Osteoblast (primary cell): ENCODE data around the gene ABHD11. TPM values are rescaled to one million over a fixed set of nuclear protein-coding genes. Genes with fewer than 3 reads are reported as not detected.

Source experiments
- DNase-seq: peaks from one replicate; pipeline ENCODE4 v3.0.0; 2011; ENCODE audit warnings: low spot score, mixed read lengths; ENCODE audit not compliant: insufficient read length; ENCODE audit errors: missing footprints
- H2AFZ ChIP-seq: 2 replicates; pipeline ENCODE4 v1.6.0; 2011; ENCODE audit warnings: mild to moderate bottlenecking, low read length
- H3K27ac ChIP-seq: 2 replicates; pipeline ENCODE4 v1.5.1; 2011; ENCODE audit warnings: mild to moderate bottlenecking, low read depth, low read length, moderate library complexity
- H3K27me3 ChIP-seq: 2 replicates; pipeline ENCODE4 v1.6.0; 2012; ENCODE audit warnings: mild to moderate bottlenecking, control low read depth, inconsistent platforms, low read length, moderate library complexity; ENCODE audit not compliant: insufficient read depth
- H3K36me3 ChIP-seq: 2 replicates; pipeline ENCODE4 v1.5.1; 2011; ENCODE audit warnings: mild to moderate bottlenecking, low read length, control low read depth, moderate library complexity; ENCODE audit not compliant: insufficient read depth
- H3K4me1 ChIP-seq: 2 replicates; pipeline ENCODE4 v1.5.1; 2011; ENCODE audit warnings: mild to moderate bottlenecking, low read length, control low read depth, moderate library complexity; ENCODE audit not compliant: insufficient read depth
- H3K4me2 ChIP-seq: 2 replicates; pipeline ENCODE4 v1.6.0; 2011; ENCODE audit warnings: mild to moderate bottlenecking, low read length; ENCODE audit not compliant: insufficient read depth
- H3K4me3 ChIP-seq: fragments of 200-600 bp; sonication (generic); 3 replicates; pipeline ENCODE4 v1.5.1; 2012; ENCODE audit warnings: mild to moderate bottlenecking, low read length, inconsistent platforms; ENCODE audit not compliant: insufficient read depth
- H3K79me2 ChIP-seq: 2 replicates; pipeline ENCODE4 v1.6.0; 2012; ENCODE audit warnings: mild to moderate bottlenecking, low read length, control low read depth, inconsistent platforms; ENCODE audit not compliant: insufficient read depth
- H3K9me3 ChIP-seq: 2 replicates; pipeline ENCODE4 v1.5.1; 2011; ENCODE audit warnings: low read depth, low read length, control low read depth
- H4K20me1 ChIP-seq: 2 replicates; pipeline ENCODE4 v1.6.0; 2012; ENCODE audit warnings: mild to moderate bottlenecking, low read length, control low read depth; ENCODE audit not compliant: insufficient read depth
- CTCF ChIP-seq: IDR thresholded peaks from 2 replicates; pipeline ENCODE4 v1.5.1; 2011; ENCODE audit warnings: mild to moderate bottlenecking, low read depth, low read length, moderate library complexity; ENCODE audit errors: extremely low read depth
- total RNA-seq: library from RNA; depleted of rRNA; stranded (reverse); fragments of >200 nt; gene quantifications from 2 replicates; pipeline ENCODE4 v1.2.3, GENCODE V29; 2012

ABHD11 gene
- total RNA-seq, 1 donor, result 8.7 TPM

- peaks cover 42% of the 10 kb centered on the region for H3K79me2 ChIP-seq
- H3K4me2 ChIP-seq, result peak overlapping the region; percentile 52
- H3K27ac ChIP-seq, result no peak overlapping the region
- H3K36me3 ChIP-seq, result no peaks in the 10 kb centered on the region
- no peak for TF ChIP-seq CTCF
- H3K9me3 ChIP-seq, result no peaks in the 10 kb centered on the region
- H4K20me1 ChIP-seq, result peaks cover 30% of the 10 kb centered on the region
- no peak for DNase-seq
- no peak overlapping the region for H2AFZ ChIP-seq
- no peaks in the 10 kb centered on the region for H3K27me3 ChIP-seq
- peaks cover 33% of the 10 kb centered on the region for H3K4me1 ChIP-seq
- peak overlapping the region; percentile 54 for H3K4me3 ChIP-seq
Observed at GRCh38 chr7:73719806-73720169, 18.8 kb downstream of the ABHD11 start.

- H3K4me1 ChIP-seq, result peaks cover 33% of the 10 kb centered on the region
- no peak within 1 kb of the TSS for H2AFZ ChIP-seq
Observed at GRCh38 chr7:73718905-73719805, 19.4 kb downstream of the ABHD11 start, which contains the start of gene STX1A. Gene STX1A, minus strand, starts transcription at chr7:73719669. Its CDS starts 38 bp downstream, at chr7:73719631.

GRCh38 chr7:73718438-73718881, 20.1 kb downstream of the ABHD11 start:
- H3K27me3 ChIP-seq, result no peaks in the 10 kb centered on the region
- DNase-seq, result no peak
- peak overlapping the region; percentile 82 for H3K4me2 ChIP-seq
- H3K4me3 ChIP-seq, result peak overlapping the region; percentile 95
- peaks cover 33% of the 10 kb centered on the region for H3K4me1 ChIP-seq
- no peaks in the 10 kb centered on the region for H3K9me3 ChIP-seq
- TF ChIP-seq CTCF, result no peak
- peaks cover 55% of the 10 kb centered on the region for H3K79me2 ChIP-seq
- peaks cover 1% of the 10 kb centered on the region for H3K36me3 ChIP-seq
- peaks cover 37% of the 10 kb centered on the region for H4K20me1 ChIP-seq
- H3K27ac ChIP-seq, result peak overlapping the region; percentile 95
- H2AFZ ChIP-seq, result no peak overlapping the region

More at GRCh38 chr7:73718905-73719805, 19.4 kb downstream of the ABHD11 start, which contains the start of gene STX1A:
- peak; percentile 99 for DNase-seq
- no peaks in the 10 kb centered on the region for H3K36me3 ChIP-seq
- peaks cover 33% of the 10 kb centered on the region for H4K20me1 ChIP-seq
- peaks cover 48% of the 10 kb centered on the region for H3K79me2 ChIP-seq
- H3K4me3 ChIP-seq, result peak within 1 kb of the TSS; percentile 95
- H3K9me3 ChIP-seq, result no peaks in the 10 kb centered on the region
- TF ChIP-seq CTCF, result no peak
- H3K4me2 ChIP-seq, result peak within 1 kb of the TSS; percentile 82
- H3K27me3 ChIP-seq, result no peaks in the 10 kb centered on the region
- H3K27ac ChIP-seq, result peak within 1 kb of the TSS; percentile 95

- Histone ChIP-seq H3K4me1 (peaks cover 33% of the 10 kb centered on the region), H3K9me3 (no peaks in the 10 kb centered on the region), H3K36me3 (peaks cover 6% of the 10 kb centered on the region), H3K79me2 (peaks cover 59% of the 10 kb centered on the region), H3K4me3 (peak overlapping the region; percentile 95), H2AFZ (no peak overlapping the region), H3K27ac (peak overlapping the region; percentile 95), H4K20me1 (peaks cover 42% of the 10 kb centered on the region), H3K27me3 (no peaks in the 10 kb centered on the region), H3K4me2 (peak overlapping the region; percentile 82)
- TF ChIP-seq CTCF, result no peak
- peak; percentile 97 for DNase-seq
Observed at GRCh38 chr7:73717991-73718405, 20.6 kb downstream of the ABHD11 start.
